Panc1 (cell line): Measurements from ENCODE around the gene POLRMT.
A peak's percentile ranks its signal among the peaks of the same experiment; 100 is the strongest.

ENCODE experiments used
- TCF7L2 ChIP-seq: IDR thresholded peaks from 2 replicates; pipeline ENCODE4 v1.6.1; 2011; ENCODE audit warnings: mild to moderate bottlenecking, low read depth, low read length, inconsistent platforms
- TF ChIP-seq, protein P1 (sequence below): fragments of 450-650 bp; IDR thresholded peaks from 2 replicates; pipeline ENCODE4 v1.5.1; 2017; ENCODE audit warnings: mild to moderate bottlenecking

DNA sequence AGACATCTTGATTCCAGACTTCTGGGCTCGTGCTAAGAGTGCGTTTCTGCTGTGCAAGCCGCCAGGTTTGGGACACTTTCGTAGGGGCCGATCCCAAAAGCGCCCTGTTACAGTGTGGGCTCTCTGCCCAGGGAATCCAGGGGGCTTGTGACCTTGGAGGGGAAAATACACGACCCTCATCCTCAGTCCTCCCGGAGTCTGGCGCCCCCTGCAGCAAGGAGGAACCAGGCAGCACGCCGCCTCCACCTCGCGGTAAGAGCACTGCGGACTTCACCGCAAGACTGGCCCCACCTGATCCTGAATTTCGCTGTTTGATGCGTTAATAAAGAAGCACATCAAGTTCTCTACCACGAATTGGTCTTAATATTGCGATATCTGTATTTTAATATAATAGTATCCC, 5.2 kb downstream of the POLRMT start:
- TF ChIP-seq, protein P1, sequence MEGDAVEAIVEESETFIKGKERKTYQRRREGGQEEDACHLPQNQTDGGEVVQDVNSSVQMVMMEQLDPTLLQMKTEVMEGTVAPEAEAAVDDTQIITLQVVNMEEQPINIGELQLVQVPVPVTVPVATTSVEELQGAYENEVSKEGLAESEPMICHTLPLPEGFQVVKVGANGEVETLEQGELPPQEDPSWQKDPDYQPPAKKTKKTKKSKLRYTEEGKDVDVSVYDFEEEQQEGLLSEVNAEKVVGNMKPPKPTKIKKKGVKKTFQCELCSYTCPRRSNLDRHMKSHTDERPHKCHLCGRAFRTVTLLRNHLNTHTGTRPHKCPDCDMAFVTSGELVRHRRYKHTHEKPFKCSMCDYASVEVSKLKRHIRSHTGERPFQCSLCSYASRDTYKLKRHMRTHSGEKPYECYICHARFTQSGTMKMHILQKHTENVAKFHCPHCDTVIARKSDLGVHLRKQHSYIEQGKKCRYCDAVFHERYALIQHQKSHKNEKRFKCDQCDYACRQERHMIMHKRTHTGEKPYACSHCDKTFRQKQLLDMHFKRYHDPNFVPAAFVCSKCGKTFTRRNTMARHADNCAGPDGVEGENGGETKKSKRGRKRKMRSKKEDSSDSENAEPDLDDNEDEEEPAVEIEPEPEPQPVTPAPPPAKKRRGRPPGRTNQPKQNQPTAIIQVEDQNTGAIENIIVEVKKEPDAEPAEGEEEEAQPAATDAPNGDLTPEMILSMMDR, result peak; percentile 68; the same call in 1 of the 2 replicates
- TF ChIP-seq TCF7L2, result no peak
